NCI-H2171 treated with DMSO at 0.1 percent for 48 hours (cell line): ENCODE data around the gene PPRC1.
A peak's percentile ranks its signal among the peaks of the same experiment; 100 is the strongest.
"Not testable (repeated sequence)": the region's sequence is repeated elsewhere in the genome, so short reads cannot be mapped to it uniquely, and the experiment has no call there.

Source experiments
- DNase-seq: peaks from one replicate; lab custom pipeline; 2025; lab: John Stamatoyannopoulos, UW

PPRC1 gene

DNA sequence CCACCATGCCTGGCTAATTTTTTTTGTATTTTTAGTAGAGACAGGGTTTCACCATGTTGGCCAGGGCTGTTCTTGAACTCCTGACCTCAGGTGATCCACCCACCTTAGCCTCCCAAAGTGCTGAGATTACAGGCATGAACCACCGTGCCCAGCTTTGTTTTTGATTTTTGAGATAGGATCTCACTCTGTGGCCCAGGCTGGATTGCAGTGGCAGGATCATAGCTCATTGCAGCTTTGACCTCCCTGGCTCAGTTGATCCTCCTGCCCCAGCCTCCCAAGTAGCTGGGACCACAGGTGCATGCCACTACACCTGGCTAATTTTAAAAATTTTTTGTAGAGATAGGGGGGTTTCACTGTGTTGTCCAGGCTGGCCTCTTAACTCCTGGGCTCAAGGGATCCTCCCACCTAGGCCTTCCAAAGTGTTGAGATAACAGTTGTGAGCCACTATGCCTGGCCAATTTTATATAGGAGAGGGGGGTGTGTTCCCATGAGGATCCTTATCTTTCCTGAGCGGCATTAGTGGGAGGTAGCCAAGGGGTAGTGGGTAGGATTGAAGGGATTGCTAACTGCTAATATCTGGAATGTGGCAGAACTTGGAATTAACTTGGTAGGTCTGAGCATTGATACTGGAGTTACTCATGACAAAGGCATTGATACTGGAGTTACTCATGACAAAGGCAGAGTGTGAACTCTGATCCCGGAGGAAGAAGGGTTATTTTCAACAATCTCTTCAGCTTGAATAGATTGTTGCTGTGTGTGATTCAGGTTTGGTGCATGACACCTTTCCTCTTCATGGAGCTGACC is 18.3 kb downstream of the PPRC1 start:
- DNase-seq = no peak

DNA sequence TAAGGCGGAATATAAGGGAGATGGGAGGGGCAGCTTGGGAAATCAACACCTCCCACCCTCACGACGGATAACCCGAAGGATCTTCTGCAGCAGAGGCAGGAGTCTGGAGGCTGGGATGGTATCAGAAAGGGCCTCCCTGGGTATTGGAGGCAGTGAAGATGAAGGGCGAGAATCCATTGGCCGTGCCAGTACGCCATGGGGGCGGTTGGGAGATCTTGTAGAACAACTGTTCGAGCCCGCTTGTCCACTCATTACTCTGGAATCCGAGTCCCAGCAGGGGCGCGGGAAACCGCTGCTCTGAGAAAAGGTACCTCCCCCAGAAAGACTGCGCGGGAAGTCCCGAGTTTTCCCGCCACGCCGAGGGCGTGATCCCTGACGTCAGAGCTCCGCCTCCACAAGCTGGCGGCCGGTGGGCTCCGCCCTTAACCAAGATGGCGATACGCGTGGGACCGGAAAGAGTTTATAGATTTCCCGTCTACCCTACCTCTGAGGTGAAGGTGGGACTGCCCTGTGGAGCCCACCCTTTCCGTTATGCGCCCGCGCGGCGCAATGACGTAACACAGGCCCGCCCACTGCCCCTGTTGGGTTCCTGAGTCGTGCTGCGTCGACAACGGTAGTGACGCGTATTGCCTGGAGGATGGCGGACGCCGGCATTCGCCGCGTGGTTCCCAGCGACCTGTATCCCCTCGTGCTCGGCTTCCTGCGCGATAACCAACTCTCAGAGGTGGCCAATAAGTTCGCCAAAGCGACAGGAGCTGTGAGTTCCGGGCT is 19.1 kb downstream of the PPRC1 start, which contains the start of gene NOLC1:
Gene NOLC1 (plus strand): TSS at position 616 of the 771 bp plus-strand sequence. CDS start 22 bp downstream, at position 638.
- DNase-seq = peak; percentile 94

DNA sequence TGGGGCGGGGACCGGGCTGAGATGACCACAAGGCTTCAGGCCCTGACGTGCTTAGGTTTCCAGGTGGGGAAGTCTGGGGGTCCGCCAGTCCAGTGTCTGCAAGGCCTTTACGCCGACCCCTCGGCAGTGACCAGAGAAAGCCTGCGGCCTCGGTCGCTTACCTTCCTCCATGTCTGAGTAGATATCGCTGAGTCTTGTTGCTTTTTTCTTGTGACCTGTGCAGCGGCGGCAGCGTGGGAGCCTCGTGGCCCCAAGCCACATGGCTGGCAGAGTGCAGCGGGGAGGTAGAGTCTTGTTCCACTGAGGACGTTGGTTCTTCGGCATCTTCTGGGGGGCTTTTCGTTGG is 19.7 kb downstream of the PPRC1 start:
- DNase-seq = no peak

DNA sequence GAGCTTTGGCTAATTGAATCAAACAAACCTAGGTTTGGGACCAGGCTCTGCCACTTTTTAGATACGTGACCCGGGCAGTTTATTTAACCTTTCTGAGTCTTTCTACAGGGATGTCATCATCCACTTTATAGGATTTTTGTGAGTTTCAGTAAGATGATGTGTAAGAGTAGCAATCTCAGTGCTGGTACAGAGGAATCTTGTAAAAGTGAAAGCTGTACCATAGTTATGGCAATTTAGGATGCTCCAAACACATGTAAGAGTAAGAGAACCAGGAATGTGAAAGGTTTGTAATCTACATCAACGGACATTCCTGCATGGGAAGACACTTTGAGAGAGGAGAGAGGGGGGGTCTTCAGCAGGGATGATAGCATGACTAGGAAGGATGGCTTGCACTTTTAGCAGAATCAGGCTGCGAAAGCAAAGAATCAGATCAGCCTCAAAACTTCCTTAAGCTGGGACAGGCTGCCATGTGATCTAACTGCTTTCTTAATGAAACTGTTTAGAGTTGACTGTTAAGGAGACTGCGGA is 20.3 kb downstream of the PPRC1 start:
- no peak for DNase-seq

DNA sequence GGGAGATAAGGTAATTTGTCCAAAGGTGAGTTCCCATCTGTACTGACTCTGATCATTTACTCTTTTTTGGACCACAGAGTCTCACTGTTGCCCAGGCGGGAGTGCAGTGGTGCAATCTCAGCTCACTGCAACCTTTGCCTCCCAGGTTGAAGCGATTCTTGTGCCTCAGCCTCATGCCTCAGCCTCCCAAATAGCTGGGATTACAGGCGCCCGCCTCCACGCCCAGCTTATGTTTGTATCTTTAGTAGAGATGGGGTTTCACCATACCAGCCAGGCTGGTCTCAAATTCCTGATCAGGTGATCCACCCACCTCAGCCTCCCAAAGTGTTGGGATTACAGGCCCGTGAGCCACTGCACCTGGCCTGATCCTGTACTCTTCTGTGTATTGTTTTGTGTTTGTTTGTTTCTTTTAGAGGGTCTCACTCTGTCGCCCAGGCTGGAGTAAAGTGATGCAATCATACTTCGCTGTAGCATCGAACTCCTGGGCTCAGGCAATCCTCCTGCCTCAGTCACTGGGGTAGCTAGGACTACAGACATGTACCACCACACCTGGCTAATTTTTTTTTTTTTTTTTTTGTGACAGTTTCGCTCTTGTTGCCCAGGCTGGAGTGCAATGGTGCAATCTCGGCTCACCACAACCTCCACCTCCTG is 21.8 kb downstream of the PPRC1 start:
- DNase-seq = no peak

DNA sequence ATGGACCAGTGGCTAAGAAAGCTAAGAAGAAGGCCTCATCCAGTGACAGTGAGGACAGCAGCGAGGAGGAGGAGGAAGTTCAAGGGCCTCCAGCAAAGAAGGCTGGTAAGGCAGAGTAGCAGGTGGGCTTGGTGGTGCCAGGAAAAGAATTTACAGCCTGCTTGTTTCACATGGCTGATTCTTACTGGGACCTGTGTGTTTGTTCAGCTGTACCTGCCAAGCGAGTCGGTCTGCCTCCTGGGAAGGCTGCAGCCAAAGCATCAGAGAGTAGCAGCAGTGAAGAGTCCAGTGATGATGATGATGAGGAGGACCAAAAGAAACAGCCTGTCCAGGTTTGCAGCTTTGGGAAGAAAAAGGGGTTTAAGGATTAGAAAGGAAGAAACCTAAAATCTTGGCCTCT is 24.4 kb downstream of the PPRC1 start:
- DNase-seq = no peak

DNA sequence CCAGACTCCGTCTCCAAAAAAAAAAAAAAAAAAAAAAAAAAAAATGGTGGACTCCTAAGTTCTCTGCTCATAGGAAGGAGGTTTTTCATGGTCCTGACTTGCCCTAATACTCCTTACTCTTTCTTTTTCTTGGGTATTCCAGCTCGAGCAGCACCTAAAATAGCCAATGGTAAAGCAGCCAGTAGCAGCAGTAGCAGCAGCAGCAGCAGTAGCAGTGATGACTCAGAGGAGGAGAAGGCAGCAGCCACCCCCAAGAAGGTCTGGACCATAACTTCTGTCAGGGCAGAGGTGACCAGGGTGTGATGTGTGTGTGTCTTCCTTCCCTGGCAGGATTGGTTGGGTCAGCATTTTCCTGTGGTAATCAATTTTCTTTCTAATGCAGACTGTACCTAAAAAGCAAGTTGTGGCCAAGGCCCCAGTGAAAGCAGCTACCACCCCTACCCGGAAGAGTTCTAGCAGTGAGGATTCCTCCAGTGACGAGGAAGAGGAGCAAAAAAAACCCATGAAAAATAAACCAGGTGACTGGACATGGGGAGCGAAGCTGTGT is 26.3 kb downstream of the PPRC1 start:
- no peak for DNase-seq

DNA sequence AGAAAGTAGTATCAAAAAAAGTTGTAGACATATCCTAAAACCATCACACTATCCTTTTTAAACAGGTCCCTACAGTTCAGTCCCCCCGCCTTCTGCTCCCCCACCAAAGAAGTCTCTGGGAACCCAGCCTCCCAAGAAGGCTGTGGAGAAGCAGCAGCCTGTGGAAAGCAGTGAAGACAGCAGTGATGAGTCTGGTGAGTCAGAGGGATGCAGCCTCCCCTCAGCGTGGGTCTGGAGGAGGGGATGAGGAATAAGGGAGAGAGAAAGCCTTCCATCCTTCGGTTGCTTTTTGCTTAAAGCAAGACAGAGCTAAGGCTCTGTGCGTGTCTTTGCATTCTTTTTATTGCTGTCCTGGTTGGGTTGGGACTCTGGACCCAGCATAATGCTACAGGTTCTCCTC is 27.0 kb downstream of the PPRC1 start:
- no peak for DNase-seq

DNA sequence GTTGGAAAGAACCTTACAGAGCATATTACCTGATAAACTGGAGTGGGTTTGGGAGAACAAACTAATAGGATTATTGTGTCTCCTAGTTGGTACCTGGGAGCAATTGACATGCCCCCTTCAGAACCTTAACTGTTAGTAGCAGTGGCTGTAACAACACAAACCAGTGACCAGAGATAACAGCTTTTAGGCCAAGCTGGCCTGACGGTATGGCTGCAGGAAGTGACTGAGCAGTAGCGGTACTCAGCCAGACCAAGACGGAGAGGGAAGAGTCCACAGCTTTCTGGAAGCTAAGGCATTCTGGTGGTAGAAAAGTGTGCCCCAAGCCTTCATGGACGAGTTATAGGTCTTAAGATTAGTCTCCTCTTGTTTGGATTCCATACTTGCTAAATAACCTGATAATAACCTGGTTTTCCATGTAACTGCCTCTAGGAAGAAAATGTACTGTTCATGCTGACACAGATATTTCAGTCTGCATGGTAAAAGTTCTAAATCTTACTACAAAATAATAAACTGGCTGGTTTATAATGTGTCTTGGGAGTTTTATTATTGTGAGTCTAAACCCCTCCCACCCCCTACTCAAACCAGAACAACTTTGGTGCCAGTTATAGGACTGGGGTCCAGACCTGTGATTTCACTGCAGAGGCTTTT is 30.6 kb downstream of the PPRC1 start:
- DNase-seq = no peak

DNA sequence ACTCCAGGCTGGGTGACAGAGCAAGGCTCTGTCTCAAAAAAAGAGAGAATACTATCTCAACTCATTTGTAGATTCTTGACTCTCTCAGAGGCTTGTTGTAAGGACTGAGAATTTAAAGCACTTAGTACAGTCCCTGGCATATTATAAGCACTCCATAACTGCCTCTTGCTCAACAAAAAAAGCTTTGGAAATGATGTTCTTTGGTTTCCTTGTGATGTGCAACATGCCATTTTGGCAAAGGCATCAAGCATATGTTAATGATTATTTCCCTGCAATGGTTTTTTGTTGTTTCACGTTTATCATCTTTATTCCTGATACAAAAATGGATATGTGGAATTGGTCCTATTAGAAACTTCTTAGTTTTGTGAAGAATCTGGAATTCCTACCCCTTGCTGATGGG is 35.0 kb downstream of the PPRC1 start:
- DNase-seq = no peak

DNA sequence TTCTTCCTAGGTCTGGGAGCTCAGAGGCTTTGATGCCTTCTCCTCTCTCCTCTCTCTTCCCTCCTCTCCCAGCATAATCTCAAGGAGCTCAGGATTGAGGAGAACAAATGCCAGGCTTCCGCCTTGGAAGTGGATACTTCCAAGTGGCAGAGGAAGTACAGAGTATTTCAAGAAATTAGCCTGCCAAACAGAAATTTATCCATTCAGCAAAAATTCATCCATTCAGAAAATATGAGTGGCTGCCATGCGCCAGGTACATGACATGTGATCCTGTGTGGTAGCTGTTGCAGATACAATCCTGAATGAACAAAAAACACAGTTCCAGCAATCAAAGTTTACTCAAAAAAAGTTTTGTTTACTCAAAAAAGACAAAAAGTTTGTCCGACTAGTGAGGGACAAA is 37.8 kb downstream of the PPRC1 start:
- DNase-seq = no peak

DNA sequence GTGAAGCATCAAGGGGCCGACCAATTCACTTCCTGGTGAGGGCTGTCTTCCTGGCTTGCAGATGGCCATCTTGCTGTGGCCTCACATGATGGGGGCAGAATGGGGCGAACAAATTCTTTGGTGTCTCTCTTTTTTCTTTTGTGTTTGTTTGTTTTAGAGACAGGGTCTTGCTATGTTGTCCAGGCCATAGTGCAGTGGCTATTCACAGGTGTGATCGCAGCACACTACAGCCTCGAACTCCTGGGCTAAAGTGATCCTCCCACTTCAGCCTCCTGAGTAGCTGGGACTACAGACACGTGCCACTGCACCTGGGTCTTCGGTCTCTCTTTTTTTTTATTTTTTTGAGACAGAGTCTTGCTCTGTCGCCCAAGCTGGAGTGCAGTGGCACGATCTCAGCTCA is 39.4 kb downstream of the PPRC1 start:
- no peak for DNase-seq

DNA sequence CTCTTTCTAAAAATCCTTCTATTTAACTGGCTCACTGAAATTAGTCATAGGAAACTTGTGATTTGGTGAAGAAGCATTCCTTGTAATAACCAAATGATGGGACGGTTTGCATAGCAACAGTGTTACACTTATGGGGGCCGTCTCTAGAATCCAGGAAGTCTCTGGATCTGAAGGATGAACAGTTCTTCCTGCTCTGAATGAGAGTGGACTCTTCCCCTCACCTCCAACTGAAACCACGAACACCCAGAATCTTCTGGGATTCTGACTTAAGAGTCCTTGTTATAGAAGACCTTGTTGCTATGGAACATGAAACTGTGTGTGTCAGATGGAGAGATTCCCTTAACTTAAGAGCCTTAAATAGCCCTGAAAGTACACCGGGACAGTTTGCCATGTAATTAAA is 42.6 kb downstream of the PPRC1 start:
- DNase-seq = no peak

DNA sequence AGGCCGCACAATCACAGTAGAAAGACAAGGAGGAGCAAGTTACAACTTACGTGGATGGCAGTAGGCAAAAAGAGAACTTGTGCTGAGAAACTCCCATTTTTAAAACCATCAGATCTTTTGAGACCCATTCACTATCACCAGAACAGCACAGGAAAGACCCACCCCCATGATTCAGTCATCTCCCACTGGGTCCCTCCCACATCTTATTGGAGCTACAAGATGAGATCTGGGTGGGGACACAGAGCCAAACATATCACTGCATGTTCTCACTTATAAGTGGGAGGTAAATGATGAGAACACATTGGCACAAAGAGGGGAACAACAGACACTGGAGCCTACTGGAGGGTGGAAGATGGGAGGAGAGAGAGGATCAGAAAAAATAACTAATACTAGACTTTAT is 51.8 kb downstream of the PPRC1 start:
- no peak for DNase-seq

DNA sequence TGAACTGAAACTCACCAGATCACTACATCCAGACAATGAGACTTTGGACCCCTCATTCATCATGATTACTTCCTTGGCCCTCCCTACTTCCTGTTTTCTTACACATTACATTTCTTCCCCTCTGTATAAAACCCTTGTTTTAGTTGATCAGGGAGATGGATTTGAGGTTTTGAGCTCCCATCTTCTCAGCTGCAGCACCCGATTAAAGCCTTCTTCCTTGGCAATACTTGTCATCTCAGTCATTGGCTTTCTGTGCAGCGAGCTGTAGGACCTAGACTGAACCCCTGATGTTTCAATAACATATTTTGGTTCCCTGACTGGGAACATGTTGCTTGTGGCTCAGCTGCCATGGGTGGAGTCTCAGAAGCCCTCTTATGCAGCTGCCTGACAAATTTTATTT is 52.4 kb downstream of the PPRC1 start:
- peak; percentile 11 for DNase-seq

DNA sequence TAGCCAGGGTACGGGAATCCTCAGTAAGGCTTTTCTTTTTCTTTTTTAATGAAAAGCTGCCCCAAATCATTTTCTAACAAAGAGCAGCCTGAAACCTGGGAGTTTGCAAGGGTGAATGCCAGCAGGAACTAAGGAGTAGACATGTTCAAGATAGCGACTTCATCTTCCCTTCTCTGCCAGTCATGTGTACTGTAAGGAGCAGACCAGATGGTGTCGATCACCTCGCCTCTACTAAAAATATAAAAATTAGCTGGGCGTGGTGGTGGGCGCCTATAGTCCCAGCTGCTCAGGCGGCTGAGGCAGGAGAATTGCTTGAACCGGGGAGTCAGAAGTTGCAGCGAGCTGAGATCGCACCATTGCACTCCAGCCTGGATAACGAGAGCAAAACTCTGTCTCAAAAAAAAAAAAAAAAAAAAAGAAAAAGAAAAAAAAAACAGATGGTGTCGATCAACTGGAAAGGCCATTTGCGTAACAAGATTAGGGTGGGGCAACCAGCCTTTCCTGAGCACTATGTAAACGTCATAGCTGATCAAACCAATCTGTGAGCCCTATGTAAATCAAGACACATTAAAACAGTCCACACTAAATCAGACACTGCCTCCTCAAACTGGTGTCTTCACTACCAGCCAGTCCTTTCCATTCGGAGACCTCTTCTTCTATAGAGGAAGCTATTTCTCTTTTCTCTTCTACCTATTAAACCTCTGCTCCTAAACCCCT is 53.1 kb downstream of the PPRC1 start:
- DNase-seq = peak; percentile 80

DNA sequence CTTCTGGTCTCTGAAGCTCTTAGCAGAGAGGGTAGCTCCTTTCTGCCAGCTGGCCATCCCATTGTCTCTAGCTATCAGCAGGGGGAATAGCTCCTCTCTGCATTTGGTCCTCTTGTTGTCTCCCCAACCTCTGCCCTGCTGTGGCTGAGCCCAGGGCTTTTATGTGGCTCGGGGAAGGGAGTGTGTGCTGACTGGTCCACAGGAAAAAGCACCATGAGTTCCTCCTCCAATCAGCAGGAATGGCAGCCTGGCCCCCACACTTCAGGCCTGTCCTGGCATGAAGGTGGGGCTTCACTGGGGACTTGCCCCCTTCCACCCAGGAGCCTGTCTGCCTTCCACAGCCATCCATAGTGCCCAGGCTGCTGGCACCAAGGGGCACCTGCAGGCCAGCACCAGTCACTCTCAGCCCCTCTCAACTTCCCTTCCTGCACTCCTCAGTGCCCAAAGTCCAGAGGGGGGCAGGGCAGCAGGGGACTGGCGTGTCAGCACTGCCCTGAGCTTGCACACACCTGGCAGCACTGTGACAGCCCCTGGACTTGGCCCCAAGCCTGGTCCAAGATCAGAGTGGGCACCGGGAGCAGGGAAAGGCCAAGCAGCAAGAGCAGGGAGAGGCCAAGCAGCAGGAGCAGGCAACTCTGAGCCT is 55.6 kb downstream of the PPRC1 start:
- no peak for DNase-seq

DNA sequence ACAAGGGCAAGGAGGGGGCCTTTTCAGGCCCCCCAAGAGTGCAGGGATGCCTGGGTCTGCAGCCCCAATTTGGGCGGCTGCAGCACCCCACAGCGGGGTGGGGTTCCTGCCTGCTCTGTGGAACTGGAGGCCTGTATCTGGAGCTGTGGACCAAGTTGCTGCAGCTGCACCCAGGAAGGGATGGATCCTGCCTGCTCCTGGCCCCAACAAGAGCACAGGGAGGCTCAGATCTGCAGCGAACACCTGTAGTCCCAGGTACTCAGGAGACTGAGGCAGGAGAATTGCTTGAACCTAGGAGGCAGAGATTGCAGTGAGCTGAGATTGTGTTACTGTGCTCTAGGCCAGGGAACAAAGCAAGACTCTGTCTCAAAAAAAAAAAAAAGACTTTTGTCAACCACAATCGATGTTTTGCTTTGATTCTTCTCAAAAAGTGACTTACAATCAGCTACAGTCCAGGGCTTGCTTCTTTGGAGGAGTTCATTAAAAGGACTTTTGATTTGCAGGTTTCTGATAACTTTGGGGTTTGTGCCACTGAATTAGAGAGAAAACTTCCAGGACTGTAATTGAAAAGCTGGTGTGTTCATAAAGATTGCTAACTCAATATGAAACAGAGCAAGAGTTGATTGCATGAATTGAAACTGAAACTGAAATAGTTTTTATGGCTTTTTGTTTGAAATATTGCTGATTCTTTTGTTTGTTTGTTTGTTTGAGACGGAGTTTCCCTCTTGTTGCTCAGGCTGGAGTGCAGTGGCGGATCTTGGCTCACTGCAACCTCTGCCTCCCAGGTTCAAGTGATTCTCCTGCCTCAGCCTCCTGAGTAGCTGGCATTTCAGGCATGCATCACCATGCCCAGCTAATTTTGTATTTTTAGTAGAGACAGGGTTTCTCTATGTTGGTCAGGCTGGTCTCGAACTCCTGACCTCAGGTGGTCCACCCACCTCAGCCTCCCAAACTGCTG is 56.4 kb downstream of the PPRC1 start:
- not testable (repeated sequence) for DNase-seq

DNA sequence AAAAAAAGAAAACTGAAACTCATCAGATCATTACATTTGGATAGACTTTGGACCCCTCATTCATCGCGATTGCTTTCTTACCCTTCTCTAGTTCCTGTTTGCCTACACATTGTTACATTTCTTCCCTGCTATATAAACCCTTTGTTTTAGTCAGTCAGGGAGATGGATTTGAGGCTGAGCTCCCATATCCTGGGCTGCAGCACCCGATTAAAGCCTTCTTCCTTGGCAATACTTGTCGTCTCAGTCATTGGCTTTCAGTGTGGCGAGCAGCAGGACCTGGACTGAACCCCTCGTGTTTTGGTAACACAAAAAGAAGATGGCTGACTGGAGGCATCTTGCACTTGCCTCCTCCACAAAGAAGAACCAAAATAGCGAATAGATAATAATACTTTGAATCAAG is 59.1 kb downstream of the PPRC1 start:
- no peak for DNase-seq
